Measurements from ENCODE around the gene STK38L.

- TF ChIP-seq CTCF (optimal IDR thresholded peaks at IDR 0.05 in 1 of 3, IDR thresholded peaks at IDR 0.05 in 1 of 3, conservative IDR thresholded peaks at IDR 0.05 in 1 of 3; ENCODE audit: extremely low read depth in 1 of 3, insufficient read depth in 2 of 3, low read length in 3 of 3) (no peak), EZH2 (IDR thresholded peaks at IDR 0.05; ENCODE audit: low read length) (no peak)
Observed at GRCh38 chr12:27366621-27367020, 122.5 kb downstream of the STK38L start.
